Mesothelial cell of epicardium (in vitro differentiated cells): ENCODE data around the gene ZBTB43. TPM values are rescaled to one million over a fixed set of nuclear protein-coding genes. Genes with fewer than 3 reads are reported as not detected.

Experiments used
- DNase-seq, 2 experiments: peaks; one replicate each; pipeline ENCODE4 v3.0.0; 2021; ENCODE audit warnings: low spot score in 2 of 2; ENCODE audit not compliant: unreplicated experiment in 2 of 2
- H3K27ac Mint-ChIP-seq: 2 replicates; pipeline ENCODE4 v1.8.0; 2021; ENCODE audit warnings: mixed read lengths
- H3K27me3 Mint-ChIP-seq: 2 replicates; pipeline ENCODE4 v1.8.0; 2021; ENCODE audit warnings: low read depth, mixed read lengths
- H3K36me3 Mint-ChIP-seq: 2 replicates; pipeline ENCODE4 v1.8.0; 2021; ENCODE audit warnings: mixed read lengths
- H3K4me1 Mint-ChIP-seq: 2 replicates; pipeline ENCODE4 v1.8.0; 2021; ENCODE audit warnings: mixed read lengths
- H3K4me3 Mint-ChIP-seq: 2 replicates; pipeline ENCODE4 v1.8.0; 2021; ENCODE audit warnings: mild to moderate bottlenecking, moderate library complexity, mixed read lengths
- H3K9me3 Mint-ChIP-seq: 2 replicates; pipeline ENCODE4 v1.8.0; 2021; ENCODE audit warnings: mixed read lengths
- total RNA-seq: library from RNA; stranded (reverse); gene quantifications from 3 replicates; pipeline ENCODE4 v1.2.1, GENCODE V29; 2021
- TF ChIP-seq, protein P1 (sequence below): fragments of 200-600 bp; sonication (generic); IDR thresholded peaks from one replicate; pipeline ENCODE4 v1.5.0; 2021; ENCODE audit warnings: antibody characterized with exemption; ENCODE audit not compliant: unreplicated experiment

The ZBTB43 gene
- total RNA-seq, 1 donor from 2014 or later = 21.4 TPM

DNA sequence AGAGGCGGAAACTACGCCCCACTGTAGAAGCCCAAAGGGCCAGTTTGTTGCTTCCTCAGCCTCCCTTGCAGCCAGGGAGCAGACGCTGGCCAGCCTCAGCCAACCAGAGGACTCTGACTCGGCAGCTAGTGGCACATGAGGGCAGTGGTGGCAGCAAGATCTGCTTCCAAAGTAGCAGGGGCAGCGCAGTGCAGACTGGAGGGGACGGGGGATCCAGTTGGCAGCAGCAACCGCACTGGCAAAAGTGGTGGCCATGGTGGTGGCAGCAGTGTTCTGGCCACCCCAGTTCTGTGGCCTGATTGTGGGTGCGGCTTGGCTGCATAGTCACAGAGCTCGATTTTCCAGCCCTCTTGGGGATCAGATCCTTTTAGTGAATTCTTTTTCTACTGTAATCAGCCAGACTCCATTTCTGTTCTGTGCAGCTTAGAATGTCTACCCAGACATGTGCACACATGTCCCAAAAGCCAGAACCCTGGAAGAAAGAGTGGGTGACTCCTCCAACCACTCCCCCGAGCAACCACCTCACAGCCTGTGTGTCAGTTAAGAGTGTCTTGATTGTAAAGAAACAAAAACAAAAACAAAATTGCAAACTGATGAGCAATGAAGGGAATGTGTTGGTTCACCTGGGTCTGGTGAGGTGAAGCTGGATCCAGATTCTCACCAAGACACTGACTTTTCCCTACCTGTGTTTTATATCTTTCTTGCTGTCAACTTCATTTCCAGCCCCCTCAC, 11.0 kb upstream of the ZBTB43 start:
- no peak overlapping the region for H3K27ac Mint-ChIP-seq
- H3K9me3 Mint-ChIP-seq = no peaks in the 10 kb centered on the region
- no peaks in the 10 kb centered on the region for H3K4me1 Mint-ChIP-seq
- no peak overlapping the region for H3K4me3 Mint-ChIP-seq
- TF ChIP-seq, protein P1, sequence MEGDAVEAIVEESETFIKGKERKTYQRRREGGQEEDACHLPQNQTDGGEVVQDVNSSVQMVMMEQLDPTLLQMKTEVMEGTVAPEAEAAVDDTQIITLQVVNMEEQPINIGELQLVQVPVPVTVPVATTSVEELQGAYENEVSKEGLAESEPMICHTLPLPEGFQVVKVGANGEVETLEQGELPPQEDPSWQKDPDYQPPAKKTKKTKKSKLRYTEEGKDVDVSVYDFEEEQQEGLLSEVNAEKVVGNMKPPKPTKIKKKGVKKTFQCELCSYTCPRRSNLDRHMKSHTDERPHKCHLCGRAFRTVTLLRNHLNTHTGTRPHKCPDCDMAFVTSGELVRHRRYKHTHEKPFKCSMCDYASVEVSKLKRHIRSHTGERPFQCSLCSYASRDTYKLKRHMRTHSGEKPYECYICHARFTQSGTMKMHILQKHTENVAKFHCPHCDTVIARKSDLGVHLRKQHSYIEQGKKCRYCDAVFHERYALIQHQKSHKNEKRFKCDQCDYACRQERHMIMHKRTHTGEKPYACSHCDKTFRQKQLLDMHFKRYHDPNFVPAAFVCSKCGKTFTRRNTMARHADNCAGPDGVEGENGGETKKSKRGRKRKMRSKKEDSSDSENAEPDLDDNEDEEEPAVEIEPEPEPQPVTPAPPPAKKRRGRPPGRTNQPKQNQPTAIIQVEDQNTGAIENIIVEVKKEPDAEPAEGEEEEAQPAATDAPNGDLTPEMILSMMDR = no peak
- peaks cover 21% of the 10 kb centered on the region for H3K27me3 Mint-ChIP-seq
- H3K36me3 Mint-ChIP-seq = no peaks in the 10 kb centered on the region
- no peak for DNase-seq

DNA sequence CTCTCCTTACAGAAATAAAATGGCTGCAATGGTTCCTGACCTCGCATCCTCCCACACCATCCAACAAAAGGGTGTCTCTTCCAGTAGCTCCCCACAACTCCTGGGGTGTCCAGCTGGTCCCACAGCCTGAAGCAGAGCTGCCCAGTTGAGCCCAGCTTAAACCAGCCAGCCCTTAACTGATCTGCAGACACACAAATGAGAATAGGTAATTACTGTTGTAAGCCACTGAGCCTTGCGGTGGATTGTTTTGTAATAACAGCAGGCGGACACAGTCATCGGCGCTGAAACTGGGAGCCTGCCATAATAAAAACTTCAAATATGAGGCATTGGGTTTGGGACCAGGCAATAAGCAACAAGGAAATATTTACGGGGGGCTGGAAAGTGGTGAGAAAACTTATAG, 10.4 kb upstream of the ZBTB43 start:
- TF ChIP-seq, protein P1 = no peak
- H3K27ac Mint-ChIP-seq = no peak overlapping the region
- H3K4me1 Mint-ChIP-seq = no peaks in the 10 kb centered on the region
- no peaks in the 10 kb centered on the region for H3K9me3 Mint-ChIP-seq
- H3K36me3 Mint-ChIP-seq = no peaks in the 10 kb centered on the region
- H3K27me3 Mint-ChIP-seq = peaks cover 20% of the 10 kb centered on the region
- no peak for DNase-seq
- H3K4me3 Mint-ChIP-seq = no peak overlapping the region

GRCh38 chr9:126796758-126797157, 8.1 kb upstream of the ZBTB43 start:
- Mint-ChIP-seq H3K27ac (no peak overlapping the region), H3K9me3 (no peaks in the 10 kb centered on the region)
- TF ChIP-seq, protein P1 = no peak

DNA sequence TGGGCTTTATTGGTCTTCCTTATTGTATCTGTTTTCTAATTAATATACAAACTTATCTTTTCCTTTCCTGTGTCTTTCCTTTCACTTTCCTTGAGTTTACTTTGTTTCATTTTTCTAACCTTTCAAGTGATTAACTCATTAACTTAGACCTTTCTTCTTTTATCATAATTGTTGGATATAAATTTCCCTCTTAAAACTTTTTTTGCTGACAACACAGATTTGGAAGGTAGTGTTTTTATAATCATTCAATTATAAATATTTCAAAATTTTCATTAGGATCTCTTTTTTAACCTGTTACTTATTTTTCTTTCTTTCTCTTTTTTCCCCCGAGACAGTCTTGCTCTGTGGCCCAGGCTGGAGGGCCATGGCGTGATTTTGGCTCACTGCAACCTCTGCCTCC, 6.9 kb upstream of the ZBTB43 start:
- Mint-ChIP-seq H3K27me3 (peaks cover 24% of the 10 kb centered on the region), H3K4me3 (no peak overlapping the region), H3K36me3 (no peaks in the 10 kb centered on the region), H3K4me1 (no peaks in the 10 kb centered on the region), H3K27ac (no peak overlapping the region), H3K9me3 (no peaks in the 10 kb centered on the region)
- TF ChIP-seq, protein P1 = no peak
- DNase-seq = no peak

More at GRCh38 chr9:126796758-126797157, 8.1 kb upstream of the ZBTB43 start:
- Mint-ChIP-seq H3K27me3 (peaks cover 19% of the 10 kb centered on the region), H3K36me3 (no peaks in the 10 kb centered on the region), H3K4me3 (no peak overlapping the region), H3K4me1 (no peaks in the 10 kb centered on the region)
- DNase-seq = no peak

DNA sequence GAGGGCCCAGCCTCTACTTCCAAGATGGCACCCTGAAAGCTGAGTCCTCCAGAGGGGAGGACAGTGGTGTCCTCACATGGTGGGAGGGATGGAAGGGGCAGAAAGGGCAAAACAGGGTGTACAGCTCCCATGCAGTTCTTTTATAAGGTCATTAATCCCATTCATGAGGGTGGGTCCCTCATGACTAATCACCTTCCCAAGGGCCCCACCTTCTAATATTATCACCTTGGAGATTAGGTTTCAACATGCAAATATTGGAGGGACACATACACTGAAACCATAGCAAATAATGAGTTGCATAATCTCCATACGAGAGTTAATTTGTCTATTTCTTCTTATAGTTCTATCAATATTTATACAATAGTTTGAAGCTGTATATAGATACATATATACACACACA, 5.8 kb upstream of the ZBTB43 start:
- Mint-ChIP-seq H3K9me3 (no peaks in the 10 kb centered on the region), H3K4me1 (peaks cover 2% of the 10 kb centered on the region), H3K27ac (no peak overlapping the region), H3K4me3 (no peak overlapping the region), H3K27me3 (peaks cover 22% of the 10 kb centered on the region), H3K36me3 (no peaks in the 10 kb centered on the region)
- TF ChIP-seq, protein P1 = no peak
- DNase-seq = no peak
